Endothelial cell of umbilical vein (primary cell): Measurements from ENCODE around the gene FBN2.

Source experiments
- CTCF ChIP-seq, 2 donors: IDR thresholded peaks; 1 replicate in 1 of 2; 2 replicates in 1 of 2; pipeline ENCODE4 v1.5.1; 2011; ENCODE audit warnings: low read length in 2 of 2, mild to moderate bottlenecking in 2 of 2, moderate library complexity in 2 of 2, control low read depth in 1 of 2, inconsistent platforms in 1 of 2, low read depth in 1 of 2; ENCODE audit not compliant: insufficient read depth in 1 of 2; ENCODE audit errors: extremely low read depth in 1 of 2
- EZH2 ChIP-seq: IDR thresholded peaks from 2 replicates; pipeline ENCODE4 v1.6.1; 2012; ENCODE audit warnings: borderline replicate concordance, low read depth, mild to moderate bottlenecking, moderate library complexity, low read length, inconsistent platforms; ENCODE audit not compliant: severe bottlenecking
- FOS ChIP-seq: IDR thresholded peaks from 2 replicates; pipeline ENCODE4 v1.6.1; 2011; ENCODE audit warnings: mild to moderate bottlenecking, low read length, moderate library complexity, borderline replicate concordance; ENCODE audit not compliant: insufficient read depth
- GATA2 ChIP-seq: IDR thresholded peaks from 2 replicates; pipeline ENCODE4 v1.7.0; 2011; ENCODE audit warnings: low read depth, mild to moderate bottlenecking, moderate library complexity, mixed read lengths, low read length; ENCODE audit not compliant: insufficient read length, insufficient read depth
- JUN ChIP-seq: IDR thresholded peaks from 2 replicates; pipeline ENCODE4 v1.6.1; 2011; ENCODE audit warnings: borderline replicate concordance, low read depth; ENCODE audit not compliant: insufficient read length, insufficient read depth
- MAX ChIP-seq: IDR thresholded peaks from 2 replicates; pipeline ENCODE4 v1.6.1; 2011; ENCODE audit not compliant: insufficient read depth, insufficient read length
- MYC ChIP-seq: IDR thresholded peaks from one replicate; pipeline ENCODE4 v1.6.1; 2011; ENCODE audit warnings: mild to moderate bottlenecking, low read depth, low read length
- POLR2A ChIP-seq: IDR thresholded peaks from 2 replicates; pipeline ENCODE4 v1.6.1; 2012; ENCODE audit warnings: low read depth, mild to moderate bottlenecking, control low read depth, low read length
- POLR2AphosphoS5 ChIP-seq: IDR thresholded peaks from 2 replicates; pipeline ENCODE4 v1.6.1; 2012; ENCODE audit warnings: low read depth, mild to moderate bottlenecking, control low read depth, low read length, moderate library complexity; ENCODE audit not compliant: insufficient read depth

GRCh38 chr5:128434993-128435392, 103.1 kb downstream of the FBN2 start:
- no peak for TF ChIP-seq POLR2A
- TF ChIP-seq CTCF (IDR thresholded peaks at IDR 0.05; ENCODE audit: extremely low read depth in 1 of 2, insufficient read depth in 1 of 2, low read depth in 1 of 2, low read length in 2 of 2): no peak
- TF ChIP-seq GATA2: no peak
- TF ChIP-seq EZH2: no peak
- no peak for TF ChIP-seq POLR2AphosphoS5
- TF ChIP-seq FOS: no peak
- no peak for TF ChIP-seq MAX
- TF ChIP-seq JUN: no peak
- TF ChIP-seq MYC: no peak
